ENCODE measurements around the gene COL8A1. TPM values are rescaled to one million over a fixed set of nuclear protein-coding genes. Genes with fewer than 3 reads are reported as not detected.

Gene COL8A1
- total RNA-seq, 1 donor from 2014 or later, result 0.22 TPM

DNA sequence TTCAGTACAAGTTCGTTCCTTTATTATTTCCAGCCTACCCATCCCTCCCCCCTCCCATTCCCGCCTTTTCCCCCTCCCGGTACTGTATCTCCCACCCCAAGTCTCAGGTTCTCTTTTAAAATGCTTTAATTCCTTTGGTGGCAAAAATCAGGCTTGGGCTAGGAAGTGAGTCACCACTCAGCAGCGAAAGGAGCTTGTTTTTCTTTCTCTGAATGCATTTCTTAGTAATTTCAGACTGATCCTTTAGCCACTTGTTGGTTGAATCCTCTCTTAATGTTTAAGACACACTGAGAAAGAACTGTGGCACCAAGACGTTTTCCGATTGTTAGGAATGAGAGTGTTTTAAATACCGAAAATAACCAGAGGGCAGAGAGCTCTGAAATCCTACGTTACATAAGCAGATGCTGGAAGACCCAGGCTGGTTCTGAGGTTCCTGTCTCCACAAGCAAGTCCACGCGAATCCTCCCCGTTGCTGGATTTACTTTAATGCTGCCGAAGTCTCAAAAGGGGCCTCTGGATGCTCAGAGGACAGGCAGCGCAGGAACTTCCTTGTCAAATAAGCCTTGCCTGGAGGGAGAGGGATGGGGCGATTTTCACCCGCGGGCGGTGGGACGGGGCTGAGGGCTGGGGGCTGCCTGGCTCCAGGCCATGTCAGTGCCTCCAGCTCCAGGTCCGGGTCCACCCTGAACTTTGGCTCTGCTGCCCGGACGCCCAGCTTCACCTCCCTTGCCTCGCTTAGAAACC, 854 bp upstream of the COL8A1 start:
- intact Hi-C loops (cut with micrococcal nuclease), result no loop called here

- intact Hi-C loops (cut with micrococcal nuclease), result no loop called here
Measured at GRCh38 chr3:99639579-99639978, 1.2 kb downstream of the COL8A1 start.

DNA sequence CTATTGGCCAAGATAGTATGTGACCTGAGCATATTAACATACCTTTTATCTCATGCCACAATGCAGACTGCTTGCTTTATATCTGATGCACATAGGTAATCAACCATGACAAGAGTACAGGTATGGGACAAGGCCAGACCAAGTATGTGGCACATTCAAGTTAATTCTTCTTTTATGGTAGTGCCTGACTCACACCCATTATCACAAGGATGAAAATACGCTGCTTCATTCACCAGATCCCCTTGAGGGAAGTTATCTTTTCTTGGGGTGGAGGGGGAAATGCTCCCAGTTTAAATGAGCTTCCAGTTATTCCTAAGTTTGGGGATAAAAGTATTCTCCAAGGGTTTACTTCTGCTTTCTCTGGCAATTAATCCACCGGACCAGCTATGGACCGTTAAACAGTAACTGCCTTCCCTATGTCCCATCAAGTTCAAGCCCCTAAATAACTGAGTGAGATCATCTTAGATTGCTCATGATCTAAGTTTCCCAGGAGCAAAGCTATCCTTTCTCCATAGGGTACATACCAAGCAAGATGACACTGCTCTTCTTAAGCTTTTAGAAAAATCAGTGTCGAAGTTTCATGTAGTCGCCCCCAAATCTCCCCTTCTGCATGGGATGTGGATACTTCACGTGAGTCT, 1.9 kb downstream of the COL8A1 start:
- intact Hi-C loops (cut with micrococcal nuclease), result no loop called here

DNA sequence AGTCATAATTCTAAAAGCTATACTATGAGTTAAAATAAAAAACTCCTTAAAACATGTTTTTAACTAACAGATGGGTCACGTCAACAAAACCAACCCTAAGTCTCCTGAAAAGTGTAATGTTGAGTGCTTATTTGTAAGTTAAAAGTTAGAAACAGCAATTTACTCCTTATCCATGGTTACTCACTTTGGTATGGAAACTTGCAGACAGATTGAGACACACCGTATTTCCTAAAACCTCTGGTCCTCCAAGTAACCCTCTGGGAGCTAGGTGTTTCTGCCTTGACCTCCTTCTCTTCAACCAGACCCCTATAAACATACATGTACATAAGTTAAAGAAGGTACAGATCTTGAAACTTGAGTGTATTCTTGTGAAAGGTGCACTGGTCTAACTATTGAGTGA, 3.1 kb downstream of the COL8A1 start:
- intact Hi-C loops (cut with micrococcal nuclease), result no loop called here

DNA sequence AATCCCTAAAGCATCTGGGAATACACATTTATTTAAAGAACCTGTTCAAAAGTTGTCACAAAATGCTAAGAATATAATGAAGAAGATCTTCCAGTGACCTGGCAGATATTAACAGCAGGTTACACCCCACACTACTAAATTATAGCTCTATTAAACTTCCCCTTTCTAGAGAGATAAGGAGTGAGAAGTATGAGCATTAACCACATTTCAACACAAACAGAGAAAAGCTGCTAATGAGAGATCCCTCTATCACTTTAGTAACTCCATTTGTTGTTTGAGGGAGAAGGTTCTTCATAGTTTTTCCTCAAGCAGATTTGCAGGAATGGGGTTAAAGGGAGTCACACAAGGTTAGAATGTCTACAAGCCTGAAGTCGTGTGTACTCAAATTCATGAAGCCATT, 3.6 kb downstream of the COL8A1 start:
- intact Hi-C loops (cut with micrococcal nuclease), result no loop called here

- intact Hi-C loops (cut with micrococcal nuclease), result no loop called here
Measured at GRCh38 chr3:99644017-99644416, 5.6 kb downstream of the COL8A1 start.

DNA sequence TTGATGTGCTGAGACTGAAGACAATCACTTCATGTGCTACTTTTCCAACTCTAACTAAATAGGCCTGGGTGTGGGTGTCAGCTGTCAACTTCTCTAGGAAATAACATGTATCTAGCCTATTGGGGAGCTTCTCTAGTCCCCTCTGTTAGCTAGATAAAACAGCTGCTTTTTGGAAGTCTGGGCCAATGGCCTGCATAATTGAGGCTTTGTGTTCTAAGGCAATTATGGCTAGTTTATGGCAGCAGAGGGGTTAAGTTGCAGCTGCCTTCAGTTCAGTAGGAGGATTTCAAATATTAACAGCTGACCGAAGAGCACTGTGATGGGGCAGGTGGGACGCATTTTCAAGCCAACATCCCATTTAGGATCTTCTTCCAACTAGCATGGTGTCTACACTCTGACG, 6.4 kb downstream of the COL8A1 start:
- intact Hi-C loops (cut with micrococcal nuclease), result no loop called here

DNA sequence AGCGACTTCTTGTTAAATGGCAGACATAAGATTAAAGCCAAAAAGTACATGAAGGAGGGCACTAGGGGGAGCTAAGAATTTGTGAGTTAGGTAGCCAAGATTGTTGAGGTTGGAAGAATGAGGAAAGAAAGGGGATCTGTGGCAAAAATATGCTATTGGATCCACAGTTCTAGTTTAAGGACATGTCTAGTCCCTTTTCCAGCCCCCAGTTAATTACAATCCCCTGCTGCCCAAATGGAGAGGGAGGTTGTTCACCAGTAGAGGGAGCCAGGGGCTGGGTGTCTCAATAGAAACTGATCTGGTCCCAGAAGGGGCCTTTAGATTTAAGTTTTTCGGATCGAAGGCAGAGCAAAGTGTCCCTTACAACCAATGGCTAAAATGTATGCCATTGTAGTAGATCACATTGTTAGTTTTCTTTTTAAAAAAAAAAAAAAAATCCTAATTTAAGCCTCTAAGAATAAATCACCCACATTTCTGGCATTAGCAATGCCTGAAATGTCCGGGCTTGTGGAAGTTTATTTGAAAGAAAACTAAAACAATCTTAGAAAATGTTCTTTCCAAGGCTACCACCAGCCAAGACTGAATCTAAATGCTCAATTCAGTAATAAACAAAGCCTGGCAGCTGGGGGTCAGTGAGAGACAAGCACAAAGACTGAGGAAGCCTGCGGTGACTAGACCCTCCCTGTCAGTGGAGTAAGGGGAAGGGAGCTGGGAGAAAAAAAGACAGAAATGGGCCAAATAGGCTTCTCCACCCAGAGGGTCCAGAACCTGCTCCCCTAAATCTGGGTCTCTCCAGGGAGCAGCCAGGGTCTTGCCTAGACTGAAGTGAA, 7.1 kb downstream of the COL8A1 start:
- intact Hi-C loops (cut with micrococcal nuclease), result no loop called here

DNA sequence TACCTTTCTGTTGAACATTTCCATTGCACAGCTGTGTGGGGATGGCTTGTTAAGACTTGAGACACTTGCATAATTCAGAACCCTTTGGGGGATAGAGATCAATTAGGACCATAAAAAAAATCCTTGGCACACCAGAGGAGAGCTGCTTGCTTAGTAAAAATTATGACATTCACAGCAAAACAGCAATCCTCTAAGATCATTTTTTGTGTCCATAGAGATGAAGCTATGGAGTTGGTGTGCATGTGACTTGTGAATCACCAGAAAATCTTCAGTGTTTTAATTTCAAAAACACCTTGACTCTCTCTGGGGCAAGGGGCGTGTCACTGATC, 7.7 kb downstream of the COL8A1 start:
- intact Hi-C loops (cut with micrococcal nuclease), result no loop called here

DNA sequence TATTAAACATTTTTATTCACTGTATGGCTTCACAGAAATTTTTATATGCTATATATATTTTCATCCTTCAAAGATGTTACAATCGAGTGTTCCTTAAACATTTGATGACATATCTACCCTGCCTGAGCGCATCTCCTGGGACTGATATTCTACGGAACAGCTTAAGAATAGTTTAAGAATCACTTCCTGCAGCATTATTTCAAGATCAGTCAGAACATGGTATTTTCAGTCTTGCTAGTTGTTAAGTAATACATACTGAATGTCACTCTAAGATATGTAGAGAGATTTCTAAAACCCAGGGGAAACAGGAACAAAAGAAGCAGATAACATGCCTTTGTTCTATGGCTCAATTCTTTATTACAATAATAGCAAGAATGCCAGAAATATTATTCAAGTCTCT, 8.7 kb downstream of the COL8A1 start:
- intact Hi-C loops (cut with micrococcal nuclease), result no loop called here

- intact Hi-C loops (cut with micrococcal nuclease), result no loop called here
Measured at GRCh38 chr3:99648101-99648500, 9.7 kb downstream of the COL8A1 start.

DNA sequence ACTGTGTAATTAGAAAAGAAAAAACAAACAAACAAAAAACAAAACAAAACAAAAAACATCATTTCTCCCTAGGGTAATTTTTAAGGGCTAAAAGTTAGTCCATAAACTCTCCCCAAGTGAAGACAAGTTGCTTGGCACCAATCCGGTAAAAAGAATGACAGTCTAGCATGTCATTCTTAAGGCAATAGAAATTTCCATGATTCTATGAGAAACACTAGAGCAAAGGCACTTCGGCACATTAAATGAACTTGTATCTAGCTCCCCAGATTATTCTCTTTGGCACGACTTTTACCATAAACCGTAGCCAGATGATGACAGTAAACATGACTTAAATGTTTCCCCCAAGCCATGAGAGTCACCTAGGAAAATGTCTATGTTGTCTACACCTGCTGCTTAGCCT, 10.1 kb downstream of the COL8A1 start:
- intact Hi-C loops (cut with micrococcal nuclease), result no loop called here

DNA sequence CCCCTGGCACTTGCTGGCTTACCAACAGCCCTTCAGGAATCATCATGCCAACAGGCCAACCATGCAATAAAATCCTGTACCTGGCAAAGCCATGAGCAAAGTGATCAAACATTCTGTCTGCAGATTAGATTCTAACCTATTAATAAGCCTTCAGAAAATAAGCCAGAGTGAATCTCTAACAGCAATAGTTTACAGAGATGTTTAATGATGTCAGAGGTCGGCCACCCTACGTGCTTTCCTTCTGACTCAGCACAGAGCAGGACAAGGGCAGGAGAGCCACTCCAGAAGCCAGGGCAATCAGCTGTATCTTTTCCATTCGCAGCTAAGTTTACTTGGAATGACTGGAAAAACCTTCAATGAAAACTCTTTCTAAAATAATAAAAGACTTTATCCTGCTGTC, 13.1 kb downstream of the COL8A1 start:
- intact Hi-C loops (cut with micrococcal nuclease), result no loop called here

DNA sequence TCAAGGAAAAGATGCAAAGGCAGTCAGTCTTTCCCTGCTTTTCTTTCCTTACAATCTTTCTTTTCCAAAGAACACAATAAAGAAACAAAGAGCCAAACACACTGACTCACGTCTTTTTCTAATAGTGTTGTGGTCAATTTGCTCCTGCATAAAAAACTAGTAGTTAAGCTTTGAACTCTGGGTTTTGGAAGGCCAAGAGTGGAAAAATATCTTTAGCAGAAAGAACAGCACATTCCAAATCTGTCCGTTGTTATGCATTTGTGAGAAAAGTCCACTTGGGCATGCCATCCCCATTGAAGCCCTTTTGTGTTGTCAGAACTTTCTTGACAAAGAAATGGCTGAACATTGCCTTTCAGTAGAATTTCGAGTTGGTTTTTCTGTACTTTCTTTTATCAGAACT, 18.2 kb downstream of the COL8A1 start:
- intact Hi-C loops (cut with micrococcal nuclease), result no loop called here

- intact Hi-C loops (cut with micrococcal nuclease), result no loop called here
Measured at GRCh38 chr3:99658274-99658673, 19.9 kb downstream of the COL8A1 start.

- intact Hi-C loops (cut with micrococcal nuclease), result no loop called here
Measured at GRCh38 chr3:99659032-99659431, 20.6 kb downstream of the COL8A1 start.

GRCh38 chr3:99659951-99660350, 21.6 kb downstream of the COL8A1 start:
- intact Hi-C loops (cut with micrococcal nuclease), result no loop called here

- intact Hi-C loops (cut with micrococcal nuclease), result no loop called here
Measured at GRCh38 chr3:99662838-99663570, 24.6 kb downstream of the COL8A1 start.

GRCh38 chr3:99663977-99664376, 25.6 kb downstream of the COL8A1 start:
- intact Hi-C loops (cut with micrococcal nuclease), result no loop called here

GRCh38 chr3:99665017-99665416, 26.6 kb downstream of the COL8A1 start:
- intact Hi-C loops (cut with micrococcal nuclease), result no loop called here

DNA sequence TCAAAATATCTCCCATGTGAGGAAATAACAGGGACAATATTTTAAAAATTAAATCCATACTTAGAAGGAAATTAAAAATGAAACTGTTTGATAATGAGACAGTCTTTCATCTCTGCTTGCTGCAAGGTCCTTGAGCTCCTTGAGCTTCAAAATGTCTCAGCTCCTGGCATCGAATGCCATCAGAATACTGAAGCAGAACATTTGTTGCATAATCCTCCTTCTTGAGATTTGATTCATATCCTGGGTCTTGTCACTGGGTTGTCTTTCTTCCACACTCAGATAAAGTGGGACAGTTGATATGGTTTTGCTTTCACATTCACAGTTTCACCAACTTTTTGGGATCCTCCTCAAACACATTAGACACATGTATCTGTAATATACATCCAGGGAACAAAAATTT, 27.8 kb downstream of the COL8A1 start:
- intact Hi-C loops (cut with micrococcal nuclease), result no loop called here

DNA sequence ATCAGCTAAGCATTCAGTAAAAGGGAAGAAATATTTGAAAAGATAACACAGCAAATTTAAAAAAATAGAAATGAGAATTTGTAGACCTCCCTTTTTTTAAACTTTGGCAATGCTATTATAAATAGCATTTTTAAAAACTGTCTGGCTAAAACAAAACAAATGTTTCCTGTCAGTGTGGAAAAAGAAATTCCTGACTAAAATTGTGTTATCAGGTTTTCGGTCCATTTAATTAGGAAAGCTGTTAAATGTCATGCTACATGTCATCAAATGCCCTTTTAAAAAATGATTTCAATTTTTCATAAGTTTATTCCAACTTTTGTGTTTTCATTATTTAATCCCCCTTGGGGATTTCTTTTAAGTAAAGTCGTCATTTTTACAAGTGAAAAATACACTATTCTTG, 29.6 kb downstream of the COL8A1 start:
- intact Hi-C loops (cut with micrococcal nuclease), result no loop called here

All from T-helper 1 cell treated with Interleukin-12 subunit alpha and Interleukin-12 subunit beta and Interleukin-4 antibody, amounts not matched to agents 30 ng/mL and 1 ng/mL, for 36 hours (primary cell).